Neural progenitor cell (in vitro differentiated cells): ENCODE data around the gene KCNK10. TPM values are rescaled to one million over a fixed set of nuclear protein-coding genes. Genes with fewer than 3 reads are reported as not detected.

Experiments
- DNase-seq: peaks from one replicate; pipeline ENCODE4 v3.0.0-alpha.2; 2016; ENCODE audit warnings: low spot score
- H2AFZ ChIP-seq: fragments of 200-600 bp; sonication (generic); replicated peaks from 2 replicates; pipeline ENCODE4 v1.6.1; 2016; ENCODE audit warnings: antibody characterized with exemption
- H3F3A ChIP-seq: fragments of 200-600 bp; sonication (generic); 2 replicates; pipeline ENCODE4 v1.6.1; 2016; ENCODE audit warnings: antibody characterized with exemption, low read depth
- H3K27ac ChIP-seq: fragments of 200-600 bp; sonication (generic); 2 replicates; pipeline ENCODE4 v1.5.1; 2016; ENCODE audit warnings: mild to moderate bottlenecking
- H3K27me3 ChIP-seq: fragments of 200-600 bp; sonication (generic); 2 replicates; pipeline ENCODE4 v1.6.1; 2016; ENCODE audit warnings: mild to moderate bottlenecking, moderate library complexity
- H3K36me3 ChIP-seq: fragments of 200-600 bp; sonication (generic); 2 replicates; pipeline ENCODE4 v1.5.1; 2016
- H3K4me1 ChIP-seq: fragments of 200-600 bp; sonication (generic); 2 replicates; pipeline ENCODE4 v1.6.1; 2016; ENCODE audit warnings: mixed run types
- H3K4me2 ChIP-seq: fragments of 200-600 bp; sonication (generic); 2 replicates; pipeline ENCODE4 v1.6.1; 2016
- H3K4me3 ChIP-seq: fragments of 200-600 bp; sonication (generic); 2 replicates; pipeline ENCODE4 v1.5.1; 2016
- H3K79me2 ChIP-seq: fragments of 200-600 bp; sonication (generic); 2 replicates; pipeline ENCODE4 v1.6.1; 2016; ENCODE audit warnings: low read depth
- H3K9ac ChIP-seq: fragments of 200-600 bp; sonication (generic); 2 replicates; pipeline ENCODE4 v1.6.1; 2016
- H3K9me3 ChIP-seq: fragments of 200-600 bp; sonication (generic); 2 replicates; pipeline ENCODE4 v1.5.1; 2016; ENCODE audit warnings: low read depth
- H4K20me1 ChIP-seq: fragments of 200-600 bp; sonication (generic); 2 replicates; pipeline ENCODE4 v1.6.1; 2016; ENCODE audit warnings: low read depth
- H3K27ac Mint-ChIP-seq: 3 replicates; pipeline ENCODE4 v1.8.0; 2021; ENCODE audit warnings: mixed read lengths
- H3K27me3 Mint-ChIP-seq: 2 replicates; pipeline ENCODE4 v1.8.0; 2022; ENCODE audit warnings: low read depth, mild to moderate bottlenecking, inconsistent platforms, moderate library complexity, mixed read lengths; ENCODE audit not compliant: insufficient read depth
- H3K36me3 Mint-ChIP-seq: 3 replicates; pipeline ENCODE4 v1.8.0; 2021; ENCODE audit warnings: mixed read lengths
- H3K4me1 Mint-ChIP-seq: 3 replicates; pipeline ENCODE4 v1.8.0; 2021; ENCODE audit warnings: mixed read lengths
- H3K4me3 Mint-ChIP-seq: 3 replicates; pipeline ENCODE4 v1.8.0; 2021; ENCODE audit warnings: mild to moderate bottlenecking, moderate library complexity, mixed read lengths
- H3K9me3 Mint-ChIP-seq: 3 replicates; pipeline ENCODE4 v1.8.0; 2020; ENCODE audit warnings: mixed read lengths
- EZH2 ChIP-seq: fragments of 200-600 bp; sonication (generic); IDR thresholded peaks from 2 replicates; pipeline ENCODE4 v1.6.1; 2017; ENCODE audit warnings: antibody characterized with exemption, mild to moderate bottlenecking, moderate library complexity
- EZH2phosphoT487 ChIP-seq: fragments of 200-600 bp; sonication (generic); IDR thresholded peaks from 2 replicates; pipeline ENCODE4 v1.6.1; 2017; ENCODE audit warnings: antibody characterized with exemption
- total RNA-seq: library from RNA; depleted of rRNA; stranded (reverse); fragments of >200 nt; gene quantifications from 2 replicates; pipeline ENCODE4 v1.2.3, GENCODE V29; 2015; ENCODE audit warnings: low replicate concordance
- TF ChIP-seq, protein P1 (sequence below): fragments of 200-600 bp; sonication (generic); IDR thresholded peaks from 2 replicates; pipeline ENCODE4 v1.5.1; 2017; ENCODE audit warnings: antibody characterized with exemption, mild to moderate bottlenecking

KCNK10 gene
- total RNA-seq, 1 donor from 2014 or later, result 6.9 TPM

DNA sequence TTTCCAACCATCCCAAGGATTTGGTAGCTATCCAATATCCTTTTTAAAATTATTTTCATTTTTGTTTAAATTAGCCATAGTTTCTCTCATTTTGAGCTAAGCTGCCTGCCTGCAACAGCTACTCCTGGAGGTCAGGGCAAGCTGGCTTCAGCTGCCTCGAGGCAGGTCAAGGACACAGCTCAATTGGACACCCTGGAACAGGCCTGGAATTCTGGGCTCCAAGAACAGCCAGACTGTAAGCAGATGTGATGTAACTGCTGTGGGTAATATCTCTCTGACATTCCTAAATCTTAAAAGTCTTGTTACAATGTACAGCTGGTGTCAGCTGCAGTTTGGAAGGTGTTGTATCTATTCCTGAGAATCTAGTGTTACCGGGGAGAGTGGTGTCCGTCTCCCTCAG lies 119.8 kb downstream of the KCNK10 start:
- no peak for TF ChIP-seq EZH2phosphoT487
- DNase-seq, result no peak
- Histone ChIP-seq H3K9me3 (no peaks in the 10 kb centered on the region), H4K20me1 (no peaks in the 10 kb centered on the region), H3F3A (peaks cover 4% of the 10 kb centered on the region), H3K9ac (no peak overlapping the region), H3K4me1 (peaks cover 12% of the 10 kb centered on the region), H3K36me3 (no peaks in the 10 kb centered on the region), H3K79me2 (no peaks in the 10 kb centered on the region), H2AFZ (no peak overlapping the region), H3K4me3 (no peak overlapping the region), H3K27me3 (no peaks in the 10 kb centered on the region), H3K4me2 (no peak overlapping the region), H3K27ac (no peak overlapping the region)
- H3K4me3 Mint-ChIP-seq, result no peak overlapping the region
- H3K9me3 Mint-ChIP-seq, result no peaks in the 10 kb centered on the region
- peaks cover 23% of the 10 kb centered on the region for H3K36me3 Mint-ChIP-seq
- peak overlapping the region; percentile 83 for H3K27ac Mint-ChIP-seq
- H3K4me1 Mint-ChIP-seq, result peaks cover 32% of the 10 kb centered on the region
- peaks cover 3% of the 10 kb centered on the region for H3K27me3 Mint-ChIP-seq

GRCh38 chr14:88202286-88202685 lies 120.8 kb downstream of the KCNK10 start:
- H3K36me3 Mint-ChIP-seq, result peaks cover 23% of the 10 kb centered on the region
- DNase-seq, result no peak
- Histone ChIP-seq H3K27me3 (no peaks in the 10 kb centered on the region), H4K20me1 (no peaks in the 10 kb centered on the region), H3K27ac (no peak overlapping the region), H3K4me2 (no peak overlapping the region), H3F3A (peaks cover 8% of the 10 kb centered on the region), H2AFZ (no peak overlapping the region), H3K4me1 (peaks cover 21% of the 10 kb centered on the region), H3K9ac (no peak overlapping the region), H3K4me3 (no peak overlapping the region), H3K9me3 (no peaks in the 10 kb centered on the region), H3K36me3 (no peaks in the 10 kb centered on the region), H3K79me2 (no peaks in the 10 kb centered on the region)
- H3K4me3 Mint-ChIP-seq, result no peak overlapping the region
- H3K4me1 Mint-ChIP-seq, result peaks cover 40% of the 10 kb centered on the region
- H3K27ac Mint-ChIP-seq, result peak overlapping the region; percentile 31
- H3K27me3 Mint-ChIP-seq, result peaks cover 5% of the 10 kb centered on the region
- H3K9me3 Mint-ChIP-seq, result no peaks in the 10 kb centered on the region
- TF ChIP-seq, protein P1, sequence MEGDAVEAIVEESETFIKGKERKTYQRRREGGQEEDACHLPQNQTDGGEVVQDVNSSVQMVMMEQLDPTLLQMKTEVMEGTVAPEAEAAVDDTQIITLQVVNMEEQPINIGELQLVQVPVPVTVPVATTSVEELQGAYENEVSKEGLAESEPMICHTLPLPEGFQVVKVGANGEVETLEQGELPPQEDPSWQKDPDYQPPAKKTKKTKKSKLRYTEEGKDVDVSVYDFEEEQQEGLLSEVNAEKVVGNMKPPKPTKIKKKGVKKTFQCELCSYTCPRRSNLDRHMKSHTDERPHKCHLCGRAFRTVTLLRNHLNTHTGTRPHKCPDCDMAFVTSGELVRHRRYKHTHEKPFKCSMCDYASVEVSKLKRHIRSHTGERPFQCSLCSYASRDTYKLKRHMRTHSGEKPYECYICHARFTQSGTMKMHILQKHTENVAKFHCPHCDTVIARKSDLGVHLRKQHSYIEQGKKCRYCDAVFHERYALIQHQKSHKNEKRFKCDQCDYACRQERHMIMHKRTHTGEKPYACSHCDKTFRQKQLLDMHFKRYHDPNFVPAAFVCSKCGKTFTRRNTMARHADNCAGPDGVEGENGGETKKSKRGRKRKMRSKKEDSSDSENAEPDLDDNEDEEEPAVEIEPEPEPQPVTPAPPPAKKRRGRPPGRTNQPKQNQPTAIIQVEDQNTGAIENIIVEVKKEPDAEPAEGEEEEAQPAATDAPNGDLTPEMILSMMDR, result no peak
- TF ChIP-seq EZH2phosphoT487, result no peak
- TF ChIP-seq EZH2, result no peak

DNA sequence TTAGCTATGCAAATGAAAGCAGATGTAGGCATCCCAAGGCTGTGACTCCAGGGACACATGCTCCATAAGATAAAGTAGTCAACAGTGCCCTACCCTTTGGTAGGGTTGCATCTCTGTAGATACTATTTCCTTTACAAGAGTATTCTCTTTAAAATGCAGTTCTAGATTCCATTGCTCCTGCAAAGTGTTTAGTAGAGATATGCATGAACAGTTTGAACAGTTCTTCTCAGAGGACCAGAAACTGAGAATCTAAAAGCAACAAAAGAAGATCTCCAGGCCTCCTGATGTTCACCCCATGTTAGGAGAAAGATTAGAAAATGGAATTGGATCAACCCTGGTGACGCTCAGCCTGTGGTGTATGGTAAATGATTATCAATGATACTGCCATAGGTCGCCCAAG lies 121.2 kb downstream of the KCNK10 start:
- H3K4me1 ChIP-seq, result peaks cover 25% of the 10 kb centered on the region
- H3K27ac ChIP-seq, result no peak overlapping the region
- H2AFZ ChIP-seq, result no peak overlapping the region
- Mint-ChIP-seq H3K9me3 (no peaks in the 10 kb centered on the region), H3K4me1 (peaks cover 44% of the 10 kb centered on the region), H3K36me3 (peaks cover 23% of the 10 kb centered on the region), H3K27me3 (peaks cover 5% of the 10 kb centered on the region), H3K4me3 (no peak overlapping the region), H3K27ac (peak overlapping the region; percentile 31)
- no peak overlapping the region for H3K9ac ChIP-seq
- no peaks in the 10 kb centered on the region for H3K9me3 ChIP-seq
- TF ChIP-seq EZH2 (no peak), EZH2phosphoT487 (no peak)
- H3K79me2 ChIP-seq, result no peaks in the 10 kb centered on the region
- no peaks in the 10 kb centered on the region for H3K27me3 ChIP-seq
- H4K20me1 ChIP-seq, result no peaks in the 10 kb centered on the region
- no peak overlapping the region for H3K4me3 ChIP-seq
- H3F3A ChIP-seq, result peaks cover 8% of the 10 kb centered on the region
- DNase-seq, result no peak
- no peaks in the 10 kb centered on the region for H3K36me3 ChIP-seq
- H3K4me2 ChIP-seq, result no peak overlapping the region

GRCh38 chr14:88199882-88200281 lies 123.2 kb downstream of the KCNK10 start:
- no peak for DNase-seq

More at GRCh38 chr14:88199882-88200281, 123.2 kb downstream of the KCNK10 start:
- peaks cover 8% of the 10 kb centered on the region for H3F3A ChIP-seq
- H3K27me3 ChIP-seq, result no peaks in the 10 kb centered on the region
- H3K9me3 Mint-ChIP-seq, result no peaks in the 10 kb centered on the region
- peaks cover 5% of the 10 kb centered on the region for H3K27me3 Mint-ChIP-seq
- H3K27ac Mint-ChIP-seq, result no peak overlapping the region
- no peaks in the 10 kb centered on the region for H3K36me3 ChIP-seq
- H3K9ac ChIP-seq, result no peak overlapping the region
- peaks cover 20% of the 10 kb centered on the region for H3K36me3 Mint-ChIP-seq
- H3K4me2 ChIP-seq, result no peak overlapping the region
- H3K79me2 ChIP-seq, result no peaks in the 10 kb centered on the region
- H3K4me1 ChIP-seq, result peaks cover 43% of the 10 kb centered on the region
- no peak for TF ChIP-seq EZH2phosphoT487
- TF ChIP-seq EZH2, result no peak
- TF ChIP-seq, protein P1, result no peak
- H2AFZ ChIP-seq, result no peak overlapping the region
- no peak overlapping the region for H3K4me3 Mint-ChIP-seq
- no peak overlapping the region for H3K4me3 ChIP-seq
- H4K20me1 ChIP-seq, result no peaks in the 10 kb centered on the region
- H3K9me3 ChIP-seq, result no peaks in the 10 kb centered on the region
- no peak overlapping the region for H3K27ac ChIP-seq
- H3K4me1 Mint-ChIP-seq, result peaks cover 63% of the 10 kb centered on the region
